Astrocyte (in vitro differentiated cells and primary cell): ENCODE data around the gene KIAA0319L.

ENCODE experiments used
- EZH2 ChIP-seq: IDR thresholded peaks from 2 replicates; pipeline ENCODE4 v1.6.1; 2012; ENCODE audit warnings: mild to moderate bottlenecking, low read length, inconsistent platforms; ENCODE audit not compliant: insufficient read depth
- TF ChIP-seq, protein P1 (sequence below): IDR thresholded peaks from 2 replicates; pipeline ENCODE4 v1.5.1; 2011; ENCODE audit warnings: low read depth, mild to moderate bottlenecking, inconsistent platforms, low read length, moderate library complexity; ENCODE audit not compliant: insufficient read depth

DNA sequence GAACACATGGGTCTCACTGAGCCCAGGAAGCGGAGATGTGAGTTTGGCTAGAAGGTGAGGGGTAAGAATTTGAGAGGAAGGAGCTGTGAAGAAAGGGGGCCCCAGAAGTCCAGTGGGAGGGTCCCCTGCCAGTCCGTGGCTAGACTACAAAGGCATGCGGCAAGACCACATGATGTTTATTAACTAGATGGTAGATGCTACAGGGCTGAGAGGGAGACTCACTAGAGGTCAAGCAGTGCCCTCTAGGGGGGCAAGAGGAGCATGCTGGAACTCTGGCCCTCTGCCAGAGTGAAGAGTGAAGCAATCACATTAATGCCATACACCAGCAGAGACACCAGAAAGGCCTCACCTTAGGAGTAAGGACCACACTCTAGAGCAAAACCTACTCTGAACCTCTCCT, 12.2 kb downstream of the KIAA0319L start:
- TF ChIP-seq, protein P1, sequence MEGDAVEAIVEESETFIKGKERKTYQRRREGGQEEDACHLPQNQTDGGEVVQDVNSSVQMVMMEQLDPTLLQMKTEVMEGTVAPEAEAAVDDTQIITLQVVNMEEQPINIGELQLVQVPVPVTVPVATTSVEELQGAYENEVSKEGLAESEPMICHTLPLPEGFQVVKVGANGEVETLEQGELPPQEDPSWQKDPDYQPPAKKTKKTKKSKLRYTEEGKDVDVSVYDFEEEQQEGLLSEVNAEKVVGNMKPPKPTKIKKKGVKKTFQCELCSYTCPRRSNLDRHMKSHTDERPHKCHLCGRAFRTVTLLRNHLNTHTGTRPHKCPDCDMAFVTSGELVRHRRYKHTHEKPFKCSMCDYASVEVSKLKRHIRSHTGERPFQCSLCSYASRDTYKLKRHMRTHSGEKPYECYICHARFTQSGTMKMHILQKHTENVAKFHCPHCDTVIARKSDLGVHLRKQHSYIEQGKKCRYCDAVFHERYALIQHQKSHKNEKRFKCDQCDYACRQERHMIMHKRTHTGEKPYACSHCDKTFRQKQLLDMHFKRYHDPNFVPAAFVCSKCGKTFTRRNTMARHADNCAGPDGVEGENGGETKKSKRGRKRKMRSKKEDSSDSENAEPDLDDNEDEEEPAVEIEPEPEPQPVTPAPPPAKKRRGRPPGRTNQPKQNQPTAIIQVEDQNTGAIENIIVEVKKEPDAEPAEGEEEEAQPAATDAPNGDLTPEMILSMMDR = no peak
- TF ChIP-seq EZH2 = no peak
